Hematopoietic multipotent progenitor cell treated with erythropoietin and hydrocortisone succinate and interleukin-3 and kit ligand, for 4 days (in vitro differentiated cells): ENCODE results near the gene PTPRD.

Source experiments
- DNase-seq: peaks from one replicate; pipeline ENCODE4 v3.0.0-alpha.2; 2015

The PTPRD gene

DNA sequence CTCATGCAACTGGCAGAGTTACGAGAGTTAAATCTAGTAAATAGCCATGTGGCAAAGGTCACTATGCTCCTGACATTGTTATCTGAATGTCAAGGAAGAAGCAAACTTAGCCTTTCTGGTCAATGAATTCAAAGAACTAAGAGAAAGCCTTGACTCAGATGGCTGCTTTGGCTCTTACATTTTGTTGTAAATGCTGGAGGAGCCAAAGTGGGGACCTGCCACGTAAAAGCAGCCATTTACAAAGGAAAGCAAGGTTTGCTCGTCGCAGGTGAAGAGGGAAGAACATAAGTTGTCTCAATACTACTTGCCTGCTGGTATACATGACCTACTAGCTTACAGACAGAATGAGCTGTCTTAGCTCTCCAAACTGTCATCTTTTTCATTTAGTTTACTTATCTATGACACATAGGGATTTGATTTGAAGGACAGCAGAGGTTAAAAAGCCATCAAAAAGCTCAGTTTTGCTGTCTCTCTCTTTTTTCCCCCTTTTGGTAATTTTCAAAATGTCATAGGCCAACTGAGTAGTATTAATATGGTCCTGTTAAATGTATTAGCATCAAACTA, 1760.4 kb downstream of the PTPRD start:
- DNase-seq = no peak

DNA sequence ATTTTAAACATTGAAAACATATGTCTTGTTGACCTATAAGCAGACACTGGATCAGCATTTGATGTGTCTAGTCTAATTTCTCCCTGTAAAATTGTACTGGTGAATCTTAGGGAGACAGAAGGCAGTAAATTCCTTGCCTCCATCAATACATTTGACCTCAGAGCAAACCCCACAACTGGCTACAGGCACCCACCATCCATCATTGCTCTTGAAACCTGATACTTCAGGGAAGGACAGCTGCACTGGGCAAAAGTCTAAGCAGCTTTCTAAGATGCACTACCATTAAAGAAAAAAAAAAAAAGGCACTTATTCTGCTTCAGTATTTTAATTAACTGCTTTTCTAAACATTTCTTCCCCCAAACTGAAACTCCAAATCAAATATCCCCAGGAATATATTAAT, 1761.9 kb downstream of the PTPRD start:
- no peak for DNase-seq

DNA sequence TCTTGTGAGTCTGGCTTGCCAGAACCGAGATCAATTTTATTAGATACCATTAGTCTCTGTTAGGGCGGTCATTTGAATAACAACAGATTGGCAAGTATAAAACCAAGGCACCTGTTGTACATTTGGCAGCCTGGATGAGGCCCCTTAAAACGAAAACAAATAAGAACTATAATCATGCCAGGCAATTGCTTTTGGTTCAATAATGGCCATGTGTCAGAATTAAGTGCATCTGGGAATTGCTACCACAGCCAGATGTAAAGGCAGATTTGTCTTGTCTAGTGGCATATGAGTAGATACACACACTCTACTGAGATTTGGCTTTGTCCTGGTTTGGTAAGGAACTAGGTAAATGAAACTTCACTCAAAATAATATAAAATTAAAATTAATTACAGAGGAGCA, 1767.0 kb downstream of the PTPRD start:
- no peak for DNase-seq

DNA sequence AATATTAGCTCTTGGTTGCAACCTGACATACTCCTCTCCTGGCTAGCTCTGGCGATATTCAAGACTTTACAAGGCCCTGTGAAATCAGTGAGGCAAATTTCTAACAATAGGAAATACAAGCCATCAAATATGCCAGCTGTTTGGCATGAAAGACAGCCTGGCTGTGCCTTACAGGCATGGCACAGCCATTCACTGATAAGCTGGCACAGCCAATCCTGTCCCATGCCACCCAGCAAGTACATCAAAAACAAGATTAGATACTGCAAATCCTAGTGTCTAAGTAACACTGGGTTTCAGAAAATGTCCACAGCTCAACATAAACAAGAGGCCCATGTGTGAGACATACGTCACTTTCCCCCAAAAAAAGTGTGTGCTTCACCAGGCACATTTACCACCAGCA, 1767.4 kb downstream of the PTPRD start:
- peak; percentile 8 for DNase-seq

DNA sequence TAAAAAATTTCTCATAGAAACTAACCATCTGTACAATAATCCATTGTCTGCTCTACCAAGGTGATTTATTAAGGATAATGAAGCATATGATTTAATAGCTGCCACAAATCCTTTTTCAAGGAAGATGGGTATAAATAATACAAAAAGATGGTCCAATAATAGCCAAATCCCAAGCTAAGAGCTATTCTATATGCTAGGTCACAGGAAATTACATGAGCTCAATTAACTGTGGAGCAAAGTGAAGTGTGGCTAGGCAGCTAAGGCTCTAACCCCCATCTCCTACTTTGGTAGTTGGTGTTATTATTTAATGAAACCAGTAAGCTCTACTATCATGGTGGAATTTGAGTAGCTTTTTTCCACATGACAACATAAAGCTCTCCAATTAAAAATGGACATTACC, 1768.3 kb downstream of the PTPRD start:
- no peak for DNase-seq

DNA sequence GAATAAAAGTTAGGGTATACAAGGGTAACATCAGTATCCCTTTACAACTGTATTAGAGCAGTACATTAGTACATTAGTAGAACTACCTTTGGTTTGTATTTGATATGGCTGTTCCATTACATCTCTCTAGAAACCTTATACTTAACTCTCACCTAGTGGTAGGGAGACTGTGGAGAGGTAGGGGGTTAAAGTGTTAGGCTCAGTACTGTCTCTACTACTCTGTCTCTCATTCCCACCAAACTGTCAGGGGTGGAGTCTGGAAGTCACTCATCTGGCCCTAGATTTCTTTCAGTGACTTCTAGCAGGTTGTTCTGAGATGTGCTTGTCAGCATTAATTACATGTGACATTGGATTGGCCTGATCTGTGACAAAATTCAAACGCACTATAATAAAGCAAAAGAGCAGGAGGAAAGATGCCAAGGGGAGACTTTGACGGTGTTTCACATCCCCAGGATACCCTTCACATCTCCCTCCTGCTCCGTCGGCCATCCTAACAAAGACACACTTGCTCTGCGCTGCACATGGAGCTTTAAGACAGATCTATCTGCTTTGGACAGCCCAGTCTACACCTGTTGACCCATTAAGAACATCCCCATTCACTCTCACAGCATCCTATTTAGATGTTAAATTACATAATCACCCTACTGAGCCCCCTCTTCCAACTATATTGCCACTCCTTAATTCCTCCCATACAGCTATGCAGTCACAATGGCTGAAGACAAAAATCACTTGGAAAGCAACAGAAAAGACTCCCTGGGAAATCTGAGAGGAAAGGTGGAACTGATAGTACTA, 1770.2 kb downstream of the PTPRD start:
- no peak for DNase-seq

DNA sequence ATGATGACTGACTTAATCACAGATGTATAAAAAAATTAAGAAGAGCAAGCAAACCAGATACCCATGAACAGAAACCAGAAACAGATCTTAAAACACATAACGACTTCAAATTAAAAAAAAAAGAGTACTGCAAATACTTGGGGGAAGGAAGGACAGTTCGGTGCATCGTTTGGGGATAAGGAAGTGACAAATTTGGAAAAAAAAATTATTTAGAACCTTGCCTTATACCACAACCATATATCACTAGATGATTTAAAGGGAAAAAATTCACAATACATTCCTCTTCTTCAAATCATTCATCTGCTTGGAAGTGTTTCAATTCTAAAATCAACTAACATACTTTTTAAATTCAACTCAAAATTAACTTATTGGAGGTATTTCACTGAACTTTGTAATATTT, 1774.7 kb downstream of the PTPRD start:
- no peak for DNase-seq

DNA sequence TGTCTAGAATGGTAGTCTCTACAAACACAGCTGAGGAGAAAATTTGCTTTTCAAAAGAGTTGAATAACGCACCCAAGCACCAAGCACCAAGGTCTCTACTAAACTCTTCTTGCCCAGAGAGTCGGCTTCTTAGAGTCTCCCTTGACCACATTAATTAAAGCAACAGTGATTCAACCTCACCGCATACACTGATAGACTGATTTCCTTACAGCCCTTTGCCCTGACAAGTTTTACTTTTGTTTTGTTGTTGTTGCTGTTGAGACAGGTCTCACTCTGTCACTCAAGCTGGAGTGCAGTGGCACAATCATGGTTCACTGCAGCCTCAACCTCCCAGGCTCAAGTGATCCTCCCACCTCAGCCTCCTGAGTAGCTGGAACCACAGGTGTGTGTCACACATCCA, 1777.5 kb downstream of the PTPRD start:
- no peak for DNase-seq

DNA sequence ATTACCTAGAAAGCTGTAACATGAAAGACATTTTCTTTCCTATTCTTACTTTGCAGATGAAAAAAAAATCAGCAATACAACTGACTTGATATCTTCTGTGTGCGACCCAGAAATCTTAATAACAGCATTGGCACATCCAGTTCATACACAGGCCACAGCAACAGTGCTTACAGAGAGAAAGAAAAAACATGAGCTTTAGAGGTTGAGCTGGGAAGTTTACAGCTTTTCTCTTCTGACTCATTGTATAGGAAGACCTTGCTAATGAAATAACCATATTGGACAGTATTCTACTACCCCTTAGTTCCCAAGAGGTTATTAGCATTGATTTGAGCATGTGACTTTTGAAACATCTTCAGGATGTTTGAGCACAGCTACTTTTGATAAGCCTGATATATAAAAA, 1779.8 kb downstream of the PTPRD start:
- no peak for DNase-seq

DNA sequence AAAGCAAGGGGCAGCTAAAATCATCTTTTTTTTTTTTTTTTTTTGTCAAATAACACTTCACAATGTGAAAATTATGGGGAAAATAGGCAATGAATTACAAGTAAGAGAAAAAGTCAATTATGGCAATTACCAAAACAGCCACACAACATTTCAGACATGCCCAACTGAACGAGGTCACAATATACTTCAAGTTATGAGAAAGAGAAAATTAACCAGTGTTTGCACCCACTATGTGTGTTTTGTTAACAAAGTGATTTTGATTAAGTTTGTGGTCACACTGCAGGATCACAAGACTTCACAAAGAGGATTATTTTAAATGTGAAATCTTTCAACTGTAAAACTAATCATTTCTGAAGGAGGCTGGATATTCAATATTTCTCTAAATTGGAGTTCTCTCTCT, 1780.4 kb downstream of the PTPRD start:
- DNase-seq = no peak

DNA sequence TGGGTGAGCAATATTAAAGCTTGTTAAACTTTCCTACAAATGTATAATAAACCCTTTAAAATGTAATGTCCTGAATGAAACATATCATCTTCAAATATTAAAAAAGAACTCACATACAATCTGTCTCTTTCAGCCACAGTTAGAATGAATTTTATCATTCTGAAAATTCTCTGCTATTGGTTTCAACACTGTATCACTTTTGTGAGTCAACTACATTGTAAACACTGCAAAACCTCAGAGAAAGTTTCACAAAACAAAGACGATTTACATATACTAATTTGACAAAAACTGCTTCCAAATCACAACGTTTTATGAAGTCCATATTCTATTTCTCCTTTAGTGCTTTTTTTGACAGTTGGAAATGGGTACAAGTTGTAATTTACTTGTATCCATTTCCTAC, 1781.2 kb downstream of the PTPRD start:
- no peak for DNase-seq

DNA sequence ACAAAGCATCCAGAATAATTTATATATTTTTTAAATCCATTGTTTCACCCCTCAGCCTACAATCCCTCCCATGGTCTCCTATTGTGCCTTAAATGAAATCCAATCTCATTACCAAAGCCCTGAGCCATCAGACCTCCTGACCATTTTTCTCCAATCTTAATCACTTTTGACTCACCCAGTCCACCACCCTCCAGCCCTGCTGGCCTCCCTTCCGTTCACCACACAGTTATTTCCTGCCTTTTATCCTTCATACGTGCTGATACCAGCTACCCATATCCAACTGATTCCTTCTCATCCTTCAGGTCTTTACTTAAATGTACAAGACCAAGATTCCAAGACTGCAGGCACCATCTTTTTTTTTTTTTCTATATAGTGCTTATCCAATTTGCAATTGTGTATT, 1786.5 kb downstream of the PTPRD start:
- DNase-seq = no peak

DNA sequence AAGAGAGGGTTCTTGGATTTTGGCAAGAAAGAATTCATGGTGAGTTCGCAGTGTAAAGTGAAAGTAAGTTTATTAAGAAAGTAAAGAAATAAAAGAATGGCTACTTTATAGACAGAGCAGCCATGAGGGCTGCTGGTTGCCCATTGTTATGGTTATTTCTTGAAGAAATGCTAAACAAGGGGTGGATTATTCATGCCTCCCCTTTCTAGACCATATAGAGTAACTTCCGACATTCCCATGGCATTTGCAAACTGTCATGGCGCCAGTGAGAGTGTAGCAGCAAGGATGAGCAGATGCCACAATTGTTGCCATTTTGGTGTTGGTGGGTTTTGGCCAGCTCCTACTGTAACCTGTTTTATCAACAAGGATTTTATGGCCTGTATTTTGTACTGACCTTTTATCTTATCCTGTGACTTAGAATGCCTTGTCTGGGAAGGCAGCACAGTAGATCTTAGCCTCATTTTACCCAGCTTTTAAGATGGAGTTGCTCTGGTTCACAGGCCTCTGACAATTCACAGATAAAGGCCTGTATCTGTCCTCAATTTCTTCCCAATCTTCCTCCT, 1787.1 kb downstream of the PTPRD start:
- DNase-seq = peak; percentile 3

DNA sequence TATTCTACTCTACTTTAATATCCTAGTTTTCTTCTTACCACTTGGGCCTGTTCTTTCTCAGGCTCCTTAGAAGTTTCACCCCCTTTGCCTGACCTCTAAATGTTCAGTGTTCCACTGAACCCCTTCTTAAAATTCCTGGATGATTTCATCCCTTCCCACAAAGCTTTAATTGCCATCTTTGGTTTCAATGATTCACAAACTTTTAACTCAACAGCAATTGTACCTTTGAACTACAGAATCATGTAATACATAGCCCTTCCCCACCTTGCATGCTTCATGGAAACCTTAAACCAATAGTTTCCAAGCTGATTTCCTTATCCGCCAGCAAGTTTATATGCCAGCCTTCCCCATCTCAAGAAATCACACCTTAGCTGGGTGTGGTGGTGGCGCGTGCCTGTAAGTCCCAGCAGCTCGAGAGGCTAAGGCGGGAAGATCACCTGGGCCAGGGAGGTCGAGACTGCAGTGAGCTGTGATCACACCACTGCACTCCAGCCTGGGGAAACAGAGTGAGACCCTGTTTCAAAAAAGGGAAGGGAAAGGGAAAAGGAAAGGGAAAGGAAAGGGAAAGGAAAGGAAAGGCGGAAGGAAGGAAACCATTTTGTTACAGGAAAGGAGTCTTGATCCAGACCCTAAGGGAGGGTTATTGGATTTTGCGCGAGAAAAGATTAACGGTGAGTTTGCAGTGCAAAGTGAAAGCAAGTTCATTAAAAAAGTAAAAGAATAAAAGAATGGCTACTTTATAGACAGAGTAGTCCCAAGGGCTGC, 1789.5 kb downstream of the PTPRD start:
- no peak for DNase-seq

DNA sequence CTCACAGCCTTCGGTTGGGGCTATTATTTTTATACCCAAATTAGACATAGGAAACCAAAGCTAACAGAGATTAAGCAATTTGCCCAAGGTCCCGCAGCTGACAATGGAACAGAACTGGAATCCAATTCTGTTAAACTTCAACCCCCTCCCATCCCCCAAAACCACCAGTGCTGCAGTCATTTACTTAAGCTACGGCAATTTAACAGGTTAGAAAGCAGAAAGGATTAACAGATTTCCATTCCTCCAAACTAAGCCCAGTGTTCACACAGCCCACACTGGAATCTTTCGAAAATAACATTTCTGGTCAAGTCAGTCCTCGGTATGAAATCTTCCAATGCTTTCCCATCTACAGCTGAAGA, 1790.2 kb downstream of the PTPRD start:
- no peak for DNase-seq

DNA sequence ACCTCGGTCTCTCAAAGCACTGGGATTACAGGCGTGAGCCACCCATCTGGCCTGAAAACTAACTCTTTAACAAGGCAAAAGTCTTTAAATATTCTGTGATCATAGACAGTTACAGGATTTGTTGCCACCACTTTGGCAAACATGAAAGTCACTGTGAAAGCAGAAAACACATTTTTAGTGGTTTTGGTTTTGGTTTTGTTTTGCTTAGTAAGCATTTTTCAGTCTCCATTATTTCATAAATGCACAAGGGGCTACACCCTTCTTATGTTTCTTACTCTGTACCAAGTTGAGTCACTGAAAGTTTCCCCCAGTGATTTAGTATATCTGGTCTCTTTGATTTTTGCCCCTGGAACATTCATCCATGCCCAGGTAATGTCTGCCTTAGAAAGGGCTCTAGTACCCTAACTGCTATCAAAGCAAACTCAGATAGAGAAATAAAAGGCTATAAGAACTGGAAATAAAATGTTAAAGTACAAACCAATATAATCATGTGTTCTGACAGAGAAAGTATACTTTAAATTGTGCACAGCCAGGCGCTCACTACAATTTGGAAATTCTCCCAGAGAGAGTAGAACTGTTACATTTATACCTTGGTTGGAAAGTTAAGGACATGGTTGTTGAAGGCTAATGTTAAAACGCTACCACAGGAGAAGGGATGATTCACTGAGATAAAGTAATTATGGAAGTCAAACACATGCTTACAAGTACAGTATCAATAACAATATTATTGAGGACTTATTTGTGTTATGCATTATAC, 1790.7 kb downstream of the PTPRD start:
- peak; percentile 12 for DNase-seq

DNA sequence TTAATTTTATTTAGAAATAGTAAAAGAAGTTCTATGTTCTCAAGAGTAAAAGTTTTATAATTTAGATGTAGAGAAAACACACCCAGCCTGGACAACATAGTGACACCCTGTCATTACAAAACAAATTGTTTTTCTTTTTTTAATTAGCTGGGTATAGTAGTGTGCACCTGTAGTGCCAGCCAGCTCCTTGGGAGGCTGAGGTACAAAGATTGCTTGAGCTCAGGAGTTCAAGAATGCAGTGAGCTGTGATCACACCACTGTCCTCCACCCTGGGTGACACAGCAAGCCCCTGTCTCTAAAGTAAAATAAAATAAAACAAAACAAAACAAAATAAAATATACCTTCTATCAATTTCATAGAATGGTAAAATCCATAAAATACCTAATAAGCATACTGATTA, 1795.5 kb downstream of the PTPRD start:
- DNase-seq = no peak

DNA sequence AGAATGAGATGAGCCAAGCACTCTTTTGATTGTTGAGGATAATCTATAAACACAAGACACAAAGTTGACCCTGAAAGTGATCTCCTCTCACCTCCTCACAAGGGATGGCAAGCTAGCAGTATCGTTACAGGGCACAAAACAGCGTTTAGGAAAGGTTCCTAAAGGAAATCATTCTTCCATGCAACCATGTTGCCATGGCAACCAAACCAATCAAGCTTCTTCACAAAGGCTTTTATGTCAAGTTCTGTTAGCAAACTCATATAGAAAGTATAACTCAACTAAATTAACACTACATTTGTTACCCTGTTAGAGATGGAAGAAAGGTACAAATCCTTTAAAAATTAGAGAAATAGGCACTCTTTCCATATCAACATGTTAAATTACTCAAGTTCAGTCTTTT, 1796.4 kb downstream of the PTPRD start:
- DNase-seq = no peak

DNA sequence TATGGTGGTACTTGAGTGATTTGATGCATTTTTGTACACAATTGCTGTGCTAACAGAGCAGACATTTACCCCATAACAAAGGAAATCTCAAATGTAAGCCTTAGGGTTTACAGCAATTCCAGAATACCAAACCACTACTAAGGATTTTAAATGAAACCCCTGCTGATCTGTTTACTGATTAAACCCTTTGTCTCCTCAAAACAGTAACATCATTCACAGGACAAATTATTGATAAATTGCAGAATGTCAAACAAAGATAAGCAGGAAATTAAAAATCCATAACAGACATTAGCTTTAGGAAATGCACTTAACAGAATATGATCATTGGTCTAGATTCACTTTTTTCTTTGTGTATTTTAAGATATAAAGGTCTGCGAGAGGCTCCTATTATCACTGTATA, 1796.9 kb downstream of the PTPRD start:
- no peak for DNase-seq

DNA sequence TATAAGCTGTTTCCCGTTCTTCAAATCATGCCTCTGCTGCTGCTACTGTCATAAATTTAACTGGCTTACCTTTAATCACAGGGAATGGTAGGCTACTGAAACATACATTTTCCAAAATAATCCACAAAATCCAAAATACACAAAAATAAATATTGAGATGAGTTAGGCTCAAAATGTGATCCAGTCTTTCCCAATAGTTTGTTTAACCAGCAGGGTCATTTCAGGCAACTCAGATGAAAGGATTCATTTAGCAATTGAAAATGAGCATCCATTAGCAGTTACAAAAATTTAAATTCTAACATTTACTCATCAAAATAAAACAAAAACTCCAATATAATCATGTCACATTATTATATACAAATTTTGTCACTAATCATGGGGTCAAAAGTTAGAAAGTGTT, 1797.6 kb downstream of the PTPRD start:
- no peak for DNase-seq

DNA sequence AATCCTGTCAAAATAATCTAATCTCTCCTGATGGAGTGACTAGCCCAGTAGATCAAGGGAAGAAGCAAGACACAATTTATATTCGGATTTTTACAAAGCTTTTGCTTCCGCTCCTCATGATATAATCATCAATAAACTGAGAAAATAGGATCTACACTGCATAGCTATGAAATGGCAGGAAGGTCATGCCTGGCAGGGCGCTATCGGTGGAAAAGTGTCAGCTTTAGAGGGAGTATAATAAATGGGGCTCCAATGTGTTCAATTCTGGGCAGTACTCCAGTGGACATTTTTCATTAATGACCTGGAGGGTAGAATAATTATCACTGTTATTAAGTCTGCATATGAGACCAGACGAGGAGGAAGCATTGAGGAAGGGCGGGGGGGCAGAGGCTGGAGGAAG, 1799.9 kb downstream of the PTPRD start:
- no peak for DNase-seq

DNA sequence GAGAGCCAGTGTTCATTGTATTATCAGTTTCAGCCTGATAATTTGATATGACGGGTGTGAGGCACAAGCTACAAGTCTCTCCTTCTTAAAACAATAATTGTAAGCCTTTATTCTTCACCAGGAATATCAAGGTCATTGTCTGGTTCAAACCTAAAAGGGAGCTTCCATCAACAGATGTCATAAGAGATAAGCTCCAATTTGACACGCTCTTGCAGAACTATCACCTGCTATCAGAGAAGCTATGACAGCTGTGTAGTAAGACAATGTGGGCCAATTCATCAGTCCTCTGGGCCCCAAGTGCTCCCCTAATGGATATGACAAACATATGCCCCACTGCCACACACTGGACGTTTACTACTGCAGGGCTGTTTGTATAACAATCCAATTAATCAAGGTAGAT, 1803.1 kb downstream of the PTPRD start:
- peak; percentile 2 for DNase-seq

DNA sequence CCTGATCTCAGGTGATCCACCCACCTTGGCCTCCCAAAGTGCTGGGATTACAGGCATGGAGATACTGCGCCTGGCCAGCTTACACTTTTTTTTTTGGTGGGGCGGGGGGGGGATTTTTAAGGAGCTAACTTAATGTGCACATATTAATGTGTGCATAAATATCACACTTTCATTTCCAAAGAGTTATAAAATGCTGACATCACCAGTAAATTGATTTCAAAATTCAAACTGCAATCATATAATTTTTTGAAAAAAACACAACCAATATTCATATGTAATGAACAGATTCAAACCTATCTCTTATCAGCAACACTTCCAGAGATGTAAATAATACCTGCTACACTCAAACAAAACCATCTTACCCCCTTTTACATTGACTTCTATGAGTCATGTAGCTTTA, 1806.7 kb downstream of the PTPRD start:
- DNase-seq = no peak
